Stomach (tissue), 9 donors: Measurements from ENCODE around the gene ESYT3. TPM values are rescaled to one million over a fixed set of nuclear protein-coding genes. Genes with fewer than 3 reads are reported as not detected.
"Not testable (repeated sequence)": the region's sequence is repeated elsewhere in the genome, so short reads cannot be mapped to it uniquely, and the experiment has no call there.

ENCODE experiments used
- DNase-seq, 2 donors: peaks; one replicate each; pipeline versions ENCODE4 v3.0.0 to v3.0.0-alpha.2; 2013 to 2019
- H3K27ac ChIP-seq, 5 donors: fragments of 200-600 bp in 4 of 5; sonication (generic) in 4 of 5; one replicate each; pipeline ENCODE4 v1.5.1; 2013 to 2019; ENCODE audit warnings: mild to moderate bottlenecking in 1 of 5, moderate library complexity in 1 of 5
- H3K27me3 ChIP-seq, 3 donors: fragments of 200-600 bp; sonication (generic); one replicate each; pipeline ENCODE4 v1.5.1; 2017 to 2019; ENCODE audit warnings: mixed run types in 1 of 3
- H3K36me3 ChIP-seq, 4 donors: fragments of 200-600 bp; sonication (generic); 1 replicate in 3 of 4; 2 replicates in 1 of 4; pipeline ENCODE4 v1.5.1; 2016 to 2019
- H3K4me1 ChIP-seq, 4 donors: fragments of 200-600 bp; sonication (generic); one replicate each; pipeline ENCODE4 v1.5.1; 2016 to 2019
- H3K4me3 ChIP-seq, 4 donors: fragments of 200-600 bp; sonication (generic) in 3 of 4; one replicate each; pipeline ENCODE4 v1.5.1; 2016 to 2019; ENCODE audit warnings: mild to moderate bottlenecking in 1 of 4
- H3K9me3 ChIP-seq, 4 donors: fragments of 200-600 bp; sonication (generic); one replicate each; pipeline ENCODE4 v1.5.1; 2016 to 2019
- CTCF ChIP-seq, 7 experiments: fragments of 450-650 bp in 4 of 7; fragments of 200-600 bp in 3 of 7; sonication (generic) in 3 of 7; IDR thresholded peaks; one replicate each; pipeline ENCODE4 v1.5.1; 2016 to 2019; ENCODE audit warnings: antibody characterized with exemption in 7 of 7, control low read depth in 2 of 7, mild to moderate bottlenecking in 1 of 7
- EP300 ChIP-seq: sonication (generic); formaldehyde crosslinking; IDR thresholded peaks from one replicate; pipeline ENCODE4 v1.6.1; 2017; ENCODE audit warnings: antibody characterized with exemption
- POLR2A ChIP-seq, 4 donors: fragments of 450-650 bp; IDR thresholded peaks; one replicate each; pipeline ENCODE4 v1.6.1; 2016; ENCODE audit warnings: antibody characterized with exemption in 4 of 4, control low read depth in 2 of 4, mild to moderate bottlenecking in 1 of 4, moderate library complexity in 1 of 4
- POLR2AphosphoS5 ChIP-seq, 3 donors: sonication (generic); formaldehyde crosslinking; IDR thresholded peaks; one replicate each; pipeline ENCODE4 v1.6.1; 2016; ENCODE audit warnings: antibody characterized with exemption in 3 of 3
- WGBS, 5 donors: extraction: QIAGEN DNeasy Blood & Tissue Kit in 3 of 5; methylation state at CpG; one replicate each; pipeline versions ENCODE4 v1.1.5 to v1.1.7; 2013 to 2018; 5-methylcytosine and 5-hydroxymethylcytosine counted together
- intact Hi-C: fragments of 100-400 bp; cut with DNase I; formaldehyde crosslinking; loops from one replicate; pipeline ENCODE4 v1.15.1; 2023; ENCODE audit warnings: low total_unique reads
- polyA plus RNA-seq, 3 donors: library from polyadenylated mRNA; stranded (reverse); fragments of 200-250 nt; gene quantifications; one replicate each; pipeline ENCODE4 v1.2.3, GENCODE V29; 2013
- total RNA-seq, 5 donors: library from RNA; depleted of rRNA; stranded (reverse); fragments of >200 nt; gene quantifications; one replicate each; pipeline versions ENCODE4 v1.1.0 to v1.2.3, GENCODE V29; 2014 to 2016
- donor health status: healthy with polysubstance abuse.
- donor health status: Bipolar disorder and iron deficiency.
- donor health status: healthy.

The ESYT3 gene
- total and polyA plus RNA-seq, 8 donors = 0.44 to 7.1 (median 2.8) TPM; not detected in 1

- intact Hi-C loops = no loop called here
- TF ChIP-seq EP300 = no peak
- TF ChIP-seq POLR2AphosphoS5 (IDR thresholded peaks at IDR 0.05) = no peak
- no peak for TF ChIP-seq CTCF (IDR thresholded peaks at IDR 0.05)
- TF ChIP-seq POLR2A (IDR thresholded peaks at IDR 0.05) = no peak
- H3K4me3 ChIP-seq = no peak overlapping the region
Measured at GRCh38 chr3:138452436-138452835, 18.0 kb downstream of the ESYT3 start.

GRCh38 chr3:138453940-138454339 is 19.5 kb downstream of the ESYT3 start:
- H3K27ac ChIP-seq, H3K4me1 ChIP-seq, H3K4me3 ChIP-seq, H3K36me3 ChIP-seq, intact Hi-C loops, H3K27me3 ChIP-seq, H3K9me3 ChIP-seq, DNase-seq: not testable (repeated sequence)
- WGBS, 5 donors = 78 to 96% (median 88%) methylated on average over 8 of the region's 8 CpGs

More at GRCh38 chr3:138452436-138452835, 18.0 kb downstream of the ESYT3 start:
- H3K27ac ChIP-seq = no peak overlapping the region
- H3K4me1 ChIP-seq = peaks cover 0 to 9% (median 0%) of the 10 kb centered on the region in 4 donors
- H3K27me3 ChIP-seq = no peaks in the 10 kb centered on the region
- no peak for DNase-seq
- no peaks in the 10 kb centered on the region for H3K36me3 ChIP-seq
- 65 to 83% (median 75%) methylated on average over 5 to 6 of the region's 6 CpGs for WGBS, 5 donors
- no peaks in the 10 kb centered on the region for H3K9me3 ChIP-seq

- no peak for DNase-seq
- no peaks in the 10 kb centered on the region for H3K9me3 ChIP-seq
- no peak overlapping the region for H3K4me3 ChIP-seq
- intact Hi-C loops = no loop called here
- TF ChIP-seq POLR2AphosphoS5 (IDR thresholded peaks at IDR 0.05) (no peak), EP300 (no peak), POLR2A (IDR thresholded peaks at IDR 0.05) (no peak), CTCF (IDR thresholded peaks at IDR 0.05) (no peak)
- peaks cover 0 to 4% (median 0%) of the 10 kb centered on the region in 4 donors for H3K36me3 ChIP-seq
- H3K27me3 ChIP-seq = no peaks in the 10 kb centered on the region
- 81 to 87% (median 82%) methylated on average over 8 to 13 of the region's 13 CpGs for WGBS, 5 donors
- H3K27ac ChIP-seq = no peak overlapping the region
- peaks cover 0 to 9% (median 0%) of the 10 kb centered on the region in 4 donors for H3K4me1 ChIP-seq
Measured at GRCh38 chr3:138455801-138456716, 21.6 kb downstream of the ESYT3 start.

- no peak for TF ChIP-seq EP300
- TF ChIP-seq POLR2A (IDR thresholded peaks at IDR 0.05) = no peak
- Histone ChIP-seq H3K27ac (no peak overlapping the region), H3K9me3 (no peaks in the 10 kb centered on the region), H3K4me3 (no peak overlapping the region), H3K4me1 (peaks cover 0 to 9% (median 0%) of the 10 kb centered on the region in 4 donors), H3K36me3 (peaks cover 0 to 4% (median 0%) of the 10 kb centered on the region in 4 donors), H3K27me3 (peaks cover 0 to 4% (median 0%) of the 10 kb centered on the region in 3 donors)
- WGBS, 5 donors = 77 to 91% (median 85%) methylated on average over 11 to 13 of the region's 13 CpGs
- DNase-seq = no peak
- intact Hi-C loops = no loop called here
Measured at GRCh38 chr3:138456961-138457862, 22.8 kb downstream of the ESYT3 start.
